Measurements from ENCODE around the gene PIP5KL1. TPM values are rescaled to one million over a fixed set of nuclear protein-coding genes. Genes with fewer than 3 reads are reported as not detected.

Gene PIP5KL1
- total and polyA plus RNA-seq, 2 experiments from 2014 or later = 13.4 to 19.5 TPM

DNA sequence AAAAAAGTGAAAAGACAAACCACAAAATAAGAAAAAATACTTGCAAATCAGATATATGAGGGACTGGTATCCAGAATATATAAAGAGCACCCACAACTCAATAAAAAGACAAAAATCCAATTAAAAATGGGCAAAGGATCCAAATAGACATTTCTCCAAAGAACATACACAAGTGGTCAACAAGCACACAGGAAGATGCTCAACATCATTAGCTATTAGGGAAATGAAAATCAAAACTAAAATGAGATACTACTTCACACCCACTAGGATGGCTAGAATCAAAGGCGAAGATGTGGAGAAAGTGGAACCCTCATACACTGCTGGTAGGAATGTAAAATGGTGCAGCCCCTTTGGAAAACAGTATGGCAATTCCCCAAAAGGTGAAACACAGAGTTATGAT lies 28.2 kb upstream of the PIP5KL1 start:
- peaks cover 21% of the 10 kb centered on the region for H3K27me3 Mint-ChIP-seq (ENCODE audit: insufficient read depth, low read depth, poor library complexity)
- DNase-seq (ENCODE audit: low spot score) (no peak), ATAC-seq (no peak)
- Histone ChIP-seq H3K4me3 (no peak overlapping the region), H3K4me2 (no peak overlapping the region), H3K27me3 (ENCODE audit: insufficient read depth) (no peaks in the 10 kb centered on the region), H3F3A (replicated peaks; ENCODE audit: low read depth) (0 out of 2 replicates have a peak, but pooled peaks cover 3% of the 10 kb centered on the region), H2AFZ (no peak overlapping the region), H3K4me1 (ENCODE audit: insufficient read depth) (peaks cover 19% of the 10 kb centered on the region), H4K20me1 (replicated peaks; ENCODE audit: insufficient read depth) (peaks cover 19% of the 10 kb centered on the region), H3K9me2 (ENCODE audit: insufficient read depth) (no peaks in the 10 kb centered on the region), H3K27ac (ENCODE audit: low read depth) (no peak overlapping the region), H3K36me3 (ENCODE audit: insufficient read depth) (no peaks in the 10 kb centered on the region), H3K79me2 (replicated peaks; ENCODE audit: insufficient read depth) (peaks cover 96% of the 10 kb centered on the region)
- H3K27ac Mint-ChIP-seq = no peak overlapping the region
- H3K4me1 Mint-ChIP-seq = peaks cover 52% of the 10 kb centered on the region
- no peaks in the 10 kb centered on the region for H3K9me3 Mint-ChIP-seq
- peaks cover 2% of the 10 kb centered on the region; the same call in 1 of the 3 replicates for H3K36me3 Mint-ChIP-seq (ENCODE audit: low read depth)
- H3K4me3 Mint-ChIP-seq = no peak overlapping the region
- TF ChIP-seq STAT1 (IDR thresholded peaks at IDR 0.05; ENCODE audit: unreplicated experiment) = no peak
- TF ChIP-seq, protein P1, sequence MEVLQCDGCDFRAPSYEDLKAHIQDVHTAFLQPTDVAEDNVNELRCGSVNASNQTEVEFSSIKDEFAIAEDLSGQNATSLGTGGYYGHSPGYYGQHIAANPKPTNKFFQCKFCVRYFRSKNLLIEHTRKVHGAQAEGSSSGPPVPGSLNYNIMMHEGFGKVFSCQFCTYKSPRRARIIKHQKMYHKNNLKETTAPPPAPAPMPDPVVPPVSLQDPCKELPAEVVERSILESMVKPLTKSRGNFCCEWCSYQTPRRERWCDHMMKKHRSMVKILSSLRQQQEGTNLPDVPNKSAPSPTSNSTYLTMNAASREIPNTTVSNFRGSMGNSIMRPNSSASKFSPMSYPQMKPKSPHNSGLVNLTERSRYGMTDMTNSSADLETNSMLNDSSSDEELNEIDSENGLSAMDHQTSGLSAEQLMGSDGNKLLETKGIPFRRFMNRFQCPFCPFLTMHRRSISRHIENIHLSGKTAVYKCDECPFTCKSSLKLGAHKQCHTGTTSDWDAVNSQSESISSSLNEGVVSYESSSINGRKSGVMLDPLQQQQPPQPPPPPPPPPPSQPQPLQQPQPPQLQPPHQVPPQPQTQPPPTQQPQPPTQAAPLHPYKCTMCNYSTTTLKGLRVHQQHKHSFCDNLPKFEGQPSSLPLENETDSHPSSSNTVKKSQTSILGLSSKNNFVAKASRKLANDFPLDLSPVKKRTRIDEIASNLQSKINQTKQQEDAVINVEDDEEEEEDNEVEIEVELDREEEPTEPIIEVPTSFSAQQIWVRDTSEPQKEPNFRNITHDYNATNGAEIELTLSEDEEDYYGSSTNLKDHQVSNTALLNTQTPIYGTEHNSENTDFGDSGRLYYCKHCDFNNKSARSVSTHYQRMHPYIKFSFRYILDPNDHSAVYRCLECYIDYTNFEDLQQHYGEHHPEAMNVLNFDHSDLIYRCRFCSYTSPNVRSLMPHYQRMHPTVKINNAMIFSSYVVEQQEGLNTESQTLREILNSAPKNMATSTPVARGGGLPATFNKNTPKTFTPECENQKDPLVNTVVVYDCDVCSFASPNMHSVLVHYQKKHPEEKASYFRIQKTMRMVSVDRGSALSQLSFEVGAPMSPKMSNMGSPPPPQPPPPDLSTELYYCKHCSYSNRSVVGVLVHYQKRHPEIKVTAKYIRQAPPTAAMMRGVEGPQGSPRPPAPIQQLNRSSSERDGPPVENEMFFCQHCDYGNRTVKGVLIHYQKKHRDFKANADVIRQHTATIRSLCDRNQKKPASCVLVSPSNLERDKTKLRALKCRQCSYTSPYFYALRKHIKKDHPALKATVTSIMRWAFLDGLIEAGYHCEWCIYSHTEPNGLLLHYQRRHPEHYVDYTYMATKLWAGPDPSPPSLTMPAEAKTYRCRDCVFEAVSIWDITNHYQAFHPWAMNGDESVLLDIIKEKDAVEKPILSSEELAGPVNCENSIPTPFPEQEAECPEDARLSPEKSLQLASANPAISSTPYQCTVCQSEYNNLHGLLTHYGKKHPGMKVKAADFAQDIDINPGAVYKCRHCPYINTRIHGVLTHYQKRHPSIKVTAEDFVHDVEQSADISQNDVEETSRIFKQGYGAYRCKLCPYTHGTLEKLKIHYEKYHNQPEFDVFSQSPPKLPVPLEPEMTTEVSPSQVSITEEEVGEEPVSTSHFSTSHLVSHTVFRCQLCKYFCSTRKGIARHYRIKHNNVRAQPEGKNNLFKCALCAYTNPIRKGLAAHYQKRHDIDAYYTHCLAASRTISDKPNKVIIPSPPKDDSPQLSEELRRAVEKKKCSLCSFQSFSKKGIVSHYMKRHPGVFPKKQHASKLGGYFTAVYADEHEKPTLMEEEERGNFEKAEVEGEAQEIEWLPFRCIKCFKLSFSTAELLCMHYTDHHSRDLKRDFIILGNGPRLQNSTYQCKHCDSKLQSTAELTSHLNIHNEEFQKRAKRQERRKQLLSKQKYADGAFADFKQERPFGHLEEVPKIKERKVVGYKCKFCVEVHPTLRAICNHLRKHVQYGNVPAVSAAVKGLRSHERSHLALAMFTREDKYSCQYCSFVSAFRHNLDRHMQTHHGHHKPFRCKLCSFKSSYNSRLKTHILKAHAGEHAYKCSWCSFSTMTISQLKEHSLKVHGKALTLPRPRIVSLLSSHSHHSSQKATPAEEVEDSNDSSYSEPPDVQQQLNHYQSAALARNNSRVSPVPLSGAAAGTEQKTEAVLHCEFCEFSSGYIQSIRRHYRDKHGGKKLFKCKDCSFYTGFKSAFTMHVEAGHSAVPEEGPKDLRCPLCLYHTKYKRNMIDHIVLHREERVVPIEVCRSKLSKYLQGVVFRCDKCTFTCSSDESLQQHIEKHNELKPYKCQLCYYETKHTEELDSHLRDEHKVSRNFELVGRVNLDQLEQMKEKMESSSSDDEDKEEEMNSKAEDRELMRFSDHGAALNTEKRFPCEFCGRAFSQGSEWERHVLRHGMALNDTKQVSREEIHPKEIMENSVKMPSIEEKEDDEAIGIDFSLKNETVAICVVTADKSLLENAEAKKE (CRISPR knock-in tag; IDR thresholded peaks at IDR 0.05) = no peak
- TF ChIP-seq, protein P2, sequence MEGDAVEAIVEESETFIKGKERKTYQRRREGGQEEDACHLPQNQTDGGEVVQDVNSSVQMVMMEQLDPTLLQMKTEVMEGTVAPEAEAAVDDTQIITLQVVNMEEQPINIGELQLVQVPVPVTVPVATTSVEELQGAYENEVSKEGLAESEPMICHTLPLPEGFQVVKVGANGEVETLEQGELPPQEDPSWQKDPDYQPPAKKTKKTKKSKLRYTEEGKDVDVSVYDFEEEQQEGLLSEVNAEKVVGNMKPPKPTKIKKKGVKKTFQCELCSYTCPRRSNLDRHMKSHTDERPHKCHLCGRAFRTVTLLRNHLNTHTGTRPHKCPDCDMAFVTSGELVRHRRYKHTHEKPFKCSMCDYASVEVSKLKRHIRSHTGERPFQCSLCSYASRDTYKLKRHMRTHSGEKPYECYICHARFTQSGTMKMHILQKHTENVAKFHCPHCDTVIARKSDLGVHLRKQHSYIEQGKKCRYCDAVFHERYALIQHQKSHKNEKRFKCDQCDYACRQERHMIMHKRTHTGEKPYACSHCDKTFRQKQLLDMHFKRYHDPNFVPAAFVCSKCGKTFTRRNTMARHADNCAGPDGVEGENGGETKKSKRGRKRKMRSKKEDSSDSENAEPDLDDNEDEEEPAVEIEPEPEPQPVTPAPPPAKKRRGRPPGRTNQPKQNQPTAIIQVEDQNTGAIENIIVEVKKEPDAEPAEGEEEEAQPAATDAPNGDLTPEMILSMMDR (conservative IDR thresholded peaks at IDR 0.05; ENCODE audit: low read depth in 2 of 2) = no peak
- no peak for TF ChIP-seq POLR2AphosphoS5 (IDR thresholded peaks at IDR 0.05; ENCODE audit: low read depth)
- TF ChIP-seq NANOG (IDR thresholded peaks at IDR 0.05; ENCODE audit: borderline replicate concordance) = no peak
- no peak for TF ChIP-seq CREB1 (CRISPR knock-in tag; IDR thresholded peaks at IDR 0.05; ENCODE audit: low read depth)
- TF ChIP-seq, protein P3, sequence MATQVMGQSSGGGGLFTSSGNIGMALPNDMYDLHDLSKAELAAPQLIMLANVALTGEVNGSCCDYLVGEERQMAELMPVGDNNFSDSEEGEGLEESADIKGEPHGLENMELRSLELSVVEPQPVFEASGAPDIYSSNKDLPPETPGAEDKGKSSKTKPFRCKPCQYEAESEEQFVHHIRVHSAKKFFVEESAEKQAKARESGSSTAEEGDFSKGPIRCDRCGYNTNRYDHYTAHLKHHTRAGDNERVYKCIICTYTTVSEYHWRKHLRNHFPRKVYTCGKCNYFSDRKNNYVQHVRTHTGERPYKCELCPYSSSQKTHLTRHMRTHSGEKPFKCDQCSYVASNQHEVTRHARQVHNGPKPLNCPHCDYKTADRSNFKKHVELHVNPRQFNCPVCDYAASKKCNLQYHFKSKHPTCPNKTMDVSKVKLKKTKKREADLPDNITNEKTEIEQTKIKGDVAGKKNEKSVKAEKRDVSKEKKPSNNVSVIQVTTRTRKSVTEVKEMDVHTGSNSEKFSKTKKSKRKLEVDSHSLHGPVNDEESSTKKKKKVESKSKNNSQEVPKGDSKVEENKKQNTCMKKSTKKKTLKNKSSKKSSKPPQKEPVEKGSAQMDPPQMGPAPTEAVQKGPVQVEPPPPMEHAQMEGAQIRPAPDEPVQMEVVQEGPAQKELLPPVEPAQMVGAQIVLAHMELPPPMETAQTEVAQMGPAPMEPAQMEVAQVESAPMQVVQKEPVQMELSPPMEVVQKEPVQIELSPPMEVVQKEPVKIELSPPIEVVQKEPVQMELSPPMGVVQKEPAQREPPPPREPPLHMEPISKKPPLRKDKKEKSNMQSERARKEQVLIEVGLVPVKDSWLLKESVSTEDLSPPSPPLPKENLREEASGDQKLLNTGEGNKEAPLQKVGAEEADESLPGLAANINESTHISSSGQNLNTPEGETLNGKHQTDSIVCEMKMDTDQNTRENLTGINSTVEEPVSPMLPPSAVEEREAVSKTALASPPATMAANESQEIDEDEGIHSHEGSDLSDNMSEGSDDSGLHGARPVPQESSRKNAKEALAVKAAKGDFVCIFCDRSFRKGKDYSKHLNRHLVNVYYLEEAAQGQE (IDR thresholded peaks at IDR 0.05; ENCODE audit: unreplicated experiment) = no peak
- TF ChIP-seq ZNF331 (CRISPR knock-in tag; IDR thresholded peaks at IDR 0.05; ENCODE audit: low read depth) = no peak
- TF ChIP-seq EZH2 (IDR thresholded peaks at IDR 0.05; ENCODE audit: low read depth, unreplicated experiment) = no peak
- no peak for TF ChIP-seq JUNB (IDR thresholded peaks at IDR 0.05; ENCODE audit: unreplicated experiment)
- no peak for TF ChIP-seq ZNF114 (CRISPR knock-in tag; IDR thresholded peaks at IDR 0.05)
- TF ChIP-seq, protein P4, sequence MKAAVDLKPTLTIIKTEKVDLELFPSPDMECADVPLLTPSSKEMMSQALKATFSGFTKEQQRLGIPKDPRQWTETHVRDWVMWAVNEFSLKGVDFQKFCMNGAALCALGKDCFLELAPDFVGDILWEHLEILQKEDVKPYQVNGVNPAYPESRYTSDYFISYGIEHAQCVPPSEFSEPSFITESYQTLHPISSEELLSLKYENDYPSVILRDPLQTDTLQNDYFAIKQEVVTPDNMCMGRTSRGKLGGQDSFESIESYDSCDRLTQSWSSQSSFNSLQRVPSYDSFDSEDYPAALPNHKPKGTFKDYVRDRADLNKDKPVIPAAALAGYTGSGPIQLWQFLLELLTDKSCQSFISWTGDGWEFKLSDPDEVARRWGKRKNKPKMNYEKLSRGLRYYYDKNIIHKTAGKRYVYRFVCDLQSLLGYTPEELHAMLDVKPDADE (IDR thresholded peaks at IDR 0.05) = no peak
- no peak for TF ChIP-seq EZH2phosphoT487 (IDR thresholded peaks at IDR 0.05; ENCODE audit: unreplicated experiment)
